B cell (primary cell): Measurements from ENCODE around the gene TESPA1.

Source experiments
- CTCF ChIP-seq: fragments of 200-600 bp; IDR thresholded peaks from one replicate; pipeline ENCODE4 v1.8.0; 2022; ENCODE audit warnings: antibody characterized with exemption, mild to moderate bottlenecking
- EZH2 ChIP-seq: IDR thresholded peaks from 2 replicates; pipeline ENCODE4 v1.6.1; 2012; ENCODE audit warnings: borderline replicate concordance, low read depth, mild to moderate bottlenecking, moderate library complexity, low read length; ENCODE audit not compliant: insufficient read depth, poor library complexity, severe bottlenecking

- TF ChIP-seq CTCF (no peak), EZH2 (no peak)
Measured at GRCh38 chr12:54917001-54917488, 67.5 kb downstream of the TESPA1 start.
